HG03045 (cell line): ENCODE data around the gene PDE9A.
"Not testable (repeated sequence)": the region's sequence is repeated elsewhere in the genome, so short reads cannot be mapped to it uniquely, and the experiment has no call there.

Source experiments
- ATAC-seq: cut with Tn5 transposase; IDR thresholded peaks from one replicate; pipeline ENCODE4 v1.9.1; 2021; ENCODE audit warnings: mild to moderate bottlenecking, moderate library complexity; ENCODE audit not compliant: unreplicated experiment

Gene PDE9A

GRCh38 chr21:42812528-42813241 lies 159.3 kb downstream of the PDE9A start:
- ATAC-seq, result not testable (repeated sequence)

GRCh38 chr21:42815217-42815616 lies 161.8 kb downstream of the PDE9A start:
- no peak for ATAC-seq

- ATAC-seq, result no peak
These were observed 164.9 kb downstream of the PDE9A start for GRCh38 chr21:42818328-42818749.

GRCh38 chr21:42819861-42820615 lies 166.6 kb downstream of the PDE9A start:
- no peak for ATAC-seq

GRCh38 chr21:42820616-42821465 lies 167.4 kb downstream of the PDE9A start:
- ATAC-seq, result no peak
